MM.1S (cell line): Measurements from ENCODE around the gene MGAT4B.

Experiments used
- DNase-seq: peaks from one replicate; pipeline ENCODE4 v3.0.0-alpha.2; 2015
- H2AFZ ChIP-seq: fragments of 300-600 bp; sonication (generic); 2 replicates; pipeline ENCODE4 v1.6.0; 2016; ENCODE audit warnings: antibody characterized with exemption, low read length
- H3F3A ChIP-seq: fragments of 300-600 bp; sonication (generic); 2 replicates; pipeline ENCODE4 v1.6.1; 2016; ENCODE audit warnings: mild to moderate bottlenecking, antibody characterized with exemption, low read length, moderate library complexity, mixed read lengths; ENCODE audit not compliant: insufficient read depth
- H3K27ac ChIP-seq: fragments of 300-600 bp; sonication (generic); 2 replicates; pipeline ENCODE4 v1.5.1; 2016; ENCODE audit warnings: mild to moderate bottlenecking, low read length
- H3K27me3 ChIP-seq: fragments of 300-600 bp; sonication (generic); replicated peaks from 2 replicates; pipeline ENCODE4 v1.6.0; 2016; ENCODE audit warnings: low read length; ENCODE audit not compliant: insufficient read depth
- H3K36me3 ChIP-seq: fragments of 300-600 bp; sonication (generic); replicated peaks from 2 replicates; pipeline ENCODE4 v1.6.1; 2016; ENCODE audit warnings: mild to moderate bottlenecking, low read length, mixed read lengths; ENCODE audit not compliant: insufficient read depth
- H3K4me1 ChIP-seq: fragments of 300-600 bp; sonication (generic); 2 replicates; pipeline ENCODE4 v1.6.1; 2016; ENCODE audit warnings: low read length, mixed read lengths
- H3K4me2 ChIP-seq: fragments of 300-600 bp; sonication (generic); 2 replicates; pipeline ENCODE4 v1.6.0; 2016; ENCODE audit warnings: low read depth, low read length
- H3K4me3 ChIP-seq: fragments of 300-600 bp; sonication (generic); 2 replicates; pipeline ENCODE4 v1.5.1; 2016; ENCODE audit warnings: low read length, mixed read lengths
- H3K79me2 ChIP-seq: fragments of 300-600 bp; sonication (generic); 2 replicates; pipeline ENCODE4 v1.6.1; 2016; ENCODE audit warnings: mixed run types, low read length, mixed read lengths
- H3K9ac ChIP-seq: fragments of 300-600 bp; sonication (generic); 2 replicates; pipeline ENCODE4 v1.6.1; 2016; ENCODE audit warnings: low read length, mixed read lengths
- H3K9me2 ChIP-seq: fragments of 300-600 bp; sonication (generic); replicated peaks from 2 replicates; pipeline ENCODE4 v1.6.1; 2016; ENCODE audit warnings: mild to moderate bottlenecking, low read length, mixed read lengths; ENCODE audit not compliant: insufficient read depth
- H3K9me3 ChIP-seq: fragments of 300-600 bp; sonication (generic); replicated peaks from 2 replicates; pipeline ENCODE4 v1.6.1; 2016; ENCODE audit warnings: mild to moderate bottlenecking, low read length, mixed read lengths; ENCODE audit not compliant: insufficient read depth
- H4K20me1 ChIP-seq: fragments of 300-600 bp; sonication (generic); 2 replicates; pipeline ENCODE4 v1.6.1; 2016; ENCODE audit warnings: mild to moderate bottlenecking, low read length, moderate library complexity, mixed read lengths; ENCODE audit not compliant: insufficient read depth
- EZH2 ChIP-seq: fragments of 300-600 bp; sonication (generic); optimal IDR thresholded peaks from 2 replicates; pipeline ENCODE3; 2017; ENCODE audit warnings: low read depth, mild to moderate bottlenecking, antibody characterized with exemption, low read length, mixed read lengths
- EZH2phosphoT487 ChIP-seq: fragments of 300-600 bp; sonication (generic); IDR thresholded peaks from 2 replicates; pipeline ENCODE4 v1.6.1; 2018; ENCODE audit warnings: antibody characterized with exemption, low read length
- TF ChIP-seq, protein P1 (sequence below): fragments of 300-600 bp; sonication (generic); IDR thresholded peaks from 2 replicates; pipeline ENCODE4 v1.5.1; 2016; ENCODE audit warnings: antibody characterized with exemption, low read length, mixed read lengths

Gene MGAT4B

DNA sequence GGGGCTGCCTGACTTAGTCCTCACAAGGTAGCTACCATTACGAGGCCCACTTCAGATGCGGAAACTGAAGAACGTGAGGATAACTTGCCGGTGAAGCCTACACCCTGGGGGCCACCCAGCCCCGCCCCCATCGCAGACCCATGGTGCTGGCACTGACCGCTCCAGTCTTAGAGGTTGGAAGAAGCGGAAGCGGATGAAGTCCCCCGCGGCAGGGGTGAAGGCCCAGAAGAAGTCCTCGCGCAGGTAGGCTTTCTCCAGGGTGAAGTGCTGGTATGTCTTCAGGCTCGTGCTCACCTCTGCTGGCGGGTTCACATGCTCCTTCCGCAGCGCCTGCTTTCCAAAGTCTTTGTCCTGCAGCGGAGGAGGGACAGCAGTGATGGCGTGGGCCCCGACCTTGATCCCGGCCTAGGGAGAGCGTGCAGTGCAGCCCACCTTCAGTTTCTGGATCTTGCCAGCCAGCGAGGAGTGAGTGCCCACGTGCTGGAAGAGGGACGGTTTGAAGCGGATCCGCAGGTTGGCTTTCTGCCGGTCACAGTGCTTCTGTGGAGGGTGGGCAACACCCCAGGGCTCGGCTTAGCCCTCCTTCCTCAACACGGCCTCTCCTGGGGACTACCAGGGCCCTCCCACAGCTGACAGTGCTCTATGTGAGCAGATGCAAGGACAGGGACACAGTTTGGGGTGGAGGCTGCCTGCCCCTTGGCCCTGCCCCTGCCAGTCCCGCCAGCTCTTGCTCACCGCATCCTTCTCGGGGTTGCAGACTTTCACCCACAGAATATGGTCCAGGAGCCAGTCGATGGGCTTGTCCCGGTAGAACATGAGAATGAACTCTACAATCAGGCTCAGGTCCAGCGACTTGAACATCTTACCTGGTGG is 7.7 kb downstream of the MGAT4B start:
- no peak overlapping the region for H3K9ac ChIP-seq
- no peaks in the 10 kb centered on the region for H4K20me1 ChIP-seq
- H3K9me3 ChIP-seq = no peaks in the 10 kb centered on the region
- peaks cover 6% of the 10 kb centered on the region; the same call in 1 of the 2 replicates for H3K36me3 ChIP-seq
- no peaks in the 10 kb centered on the region for H3K9me2 ChIP-seq
- H3K4me3 ChIP-seq = no peak overlapping the region
- H3K27ac ChIP-seq = no peak overlapping the region
- peaks cover 29% of the 10 kb centered on the region for H3F3A ChIP-seq
- peaks cover 14% of the 10 kb centered on the region; the same call in 1 of the 2 replicates for H3K4me1 ChIP-seq
- no peak overlapping the region for H2AFZ ChIP-seq
- no peaks in the 10 kb centered on the region for H3K27me3 ChIP-seq
- DNase-seq = no peak
- H3K79me2 ChIP-seq = peaks cover 42% of the 10 kb centered on the region
- TF ChIP-seq EZH2phosphoT487 (no peak), EZH2 (no peak)
- TF ChIP-seq, protein P1, sequence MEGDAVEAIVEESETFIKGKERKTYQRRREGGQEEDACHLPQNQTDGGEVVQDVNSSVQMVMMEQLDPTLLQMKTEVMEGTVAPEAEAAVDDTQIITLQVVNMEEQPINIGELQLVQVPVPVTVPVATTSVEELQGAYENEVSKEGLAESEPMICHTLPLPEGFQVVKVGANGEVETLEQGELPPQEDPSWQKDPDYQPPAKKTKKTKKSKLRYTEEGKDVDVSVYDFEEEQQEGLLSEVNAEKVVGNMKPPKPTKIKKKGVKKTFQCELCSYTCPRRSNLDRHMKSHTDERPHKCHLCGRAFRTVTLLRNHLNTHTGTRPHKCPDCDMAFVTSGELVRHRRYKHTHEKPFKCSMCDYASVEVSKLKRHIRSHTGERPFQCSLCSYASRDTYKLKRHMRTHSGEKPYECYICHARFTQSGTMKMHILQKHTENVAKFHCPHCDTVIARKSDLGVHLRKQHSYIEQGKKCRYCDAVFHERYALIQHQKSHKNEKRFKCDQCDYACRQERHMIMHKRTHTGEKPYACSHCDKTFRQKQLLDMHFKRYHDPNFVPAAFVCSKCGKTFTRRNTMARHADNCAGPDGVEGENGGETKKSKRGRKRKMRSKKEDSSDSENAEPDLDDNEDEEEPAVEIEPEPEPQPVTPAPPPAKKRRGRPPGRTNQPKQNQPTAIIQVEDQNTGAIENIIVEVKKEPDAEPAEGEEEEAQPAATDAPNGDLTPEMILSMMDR = no peak
- no peak overlapping the region for H3K4me2 ChIP-seq

DNA sequence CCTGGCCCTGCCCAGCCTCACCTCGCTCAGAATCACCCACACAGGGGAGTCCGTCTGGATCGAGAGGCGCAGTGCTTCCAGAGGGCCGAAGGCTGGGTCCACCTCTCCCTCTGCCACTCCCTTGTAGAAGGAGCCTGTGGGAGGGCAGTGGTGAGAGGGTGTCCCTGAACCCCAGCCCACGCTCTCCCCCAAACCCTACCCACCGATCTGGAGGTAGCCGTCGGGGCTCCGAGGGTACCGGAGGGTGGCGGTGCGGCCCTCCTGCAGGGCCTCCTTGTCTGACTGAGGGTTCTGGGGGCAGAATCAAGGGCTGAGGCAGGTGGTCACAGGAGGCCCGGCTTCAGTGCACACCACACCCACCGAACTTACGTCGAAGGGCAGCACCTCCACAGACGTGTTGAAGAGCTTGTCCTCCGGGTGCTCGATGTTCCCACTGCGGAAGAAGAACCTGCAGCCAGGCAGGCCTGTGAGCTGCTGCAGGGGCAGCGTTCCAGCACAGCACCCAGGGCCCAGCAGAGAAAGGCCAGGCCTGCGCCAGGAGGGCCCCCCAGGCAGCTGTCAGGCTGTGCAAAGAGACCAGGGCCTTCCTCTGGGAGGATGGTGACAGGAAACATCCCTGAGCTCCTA is 8.4 kb downstream of the MGAT4B start:
- Histone ChIP-seq H3K4me3 (no peak overlapping the region), H3K79me2 (peaks cover 36% of the 10 kb centered on the region), H3K36me3 (peaks cover 6% of the 10 kb centered on the region; the same call in 1 of the 2 replicates), H3K27me3 (no peaks in the 10 kb centered on the region), H3K27ac (no peak overlapping the region), H3K4me1 (peaks cover 14% of the 10 kb centered on the region; the same call in 1 of the 2 replicates), H2AFZ (no peak overlapping the region), H3K4me2 (no peak overlapping the region), H3K9me2 (no peaks in the 10 kb centered on the region), H3F3A (peaks cover 29% of the 10 kb centered on the region), H3K9me3 (no peaks in the 10 kb centered on the region), H4K20me1 (no peaks in the 10 kb centered on the region), H3K9ac (no peak overlapping the region)
- TF ChIP-seq, protein P1 = no peak
- no peak for TF ChIP-seq EZH2
- TF ChIP-seq EZH2phosphoT487 = no peak
- DNase-seq = no peak

DNA sequence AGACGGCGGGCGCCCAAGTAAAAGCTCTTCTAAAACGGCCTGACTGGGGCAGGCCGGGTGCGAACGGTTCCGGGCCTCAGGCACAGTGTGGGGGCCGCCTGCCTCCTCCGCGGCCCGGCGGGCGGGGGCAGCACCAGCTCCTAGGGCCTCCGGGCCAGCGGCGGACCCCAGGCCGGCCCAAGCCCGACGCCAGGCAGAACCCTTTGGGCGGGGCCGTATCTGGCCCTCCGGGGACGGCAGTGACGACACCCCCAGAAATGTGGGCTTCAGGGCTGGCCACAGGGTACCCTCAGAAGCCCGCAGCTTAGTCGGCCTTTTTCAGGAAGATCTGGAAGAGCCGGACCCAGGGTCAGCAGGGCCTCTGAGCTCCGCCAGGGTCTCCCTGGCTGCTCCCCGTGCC is 8.9 kb downstream of the MGAT4B start:
- no peak for DNase-seq
- Histone ChIP-seq H3K4me2 (no peak overlapping the region), H3K4me3 (no peak overlapping the region), H3K4me1 (peaks cover 14% of the 10 kb centered on the region; the same call in 1 of the 2 replicates), H3K9me3 (no peaks in the 10 kb centered on the region), H3K27ac (no peak overlapping the region), H4K20me1 (no peaks in the 10 kb centered on the region), H3F3A (peaks cover 29% of the 10 kb centered on the region), H3K79me2 (peaks cover 31% of the 10 kb centered on the region), H3K36me3 (peaks cover 6% of the 10 kb centered on the region; the same call in 1 of the 2 replicates), H3K9ac (no peak overlapping the region), H3K27me3 (no peaks in the 10 kb centered on the region), H3K9me2 (no peaks in the 10 kb centered on the region), H2AFZ (no peak overlapping the region)
- TF ChIP-seq EZH2phosphoT487 (no peak), EZH2 (no peak)
- TF ChIP-seq, protein P1 = no peak
